NOMO-1 treated with dmso at 0.1 percent for 144 hours (cell line): ENCODE results near the gene NFKBIL1.

Source experiments
- DNase-seq: peaks from one replicate; lab custom pipeline; 2025; ENCODE audit not compliant: unreplicated experiment; lab: John Stamatoyannopoulos, UW

Gene NFKBIL1

DNA sequence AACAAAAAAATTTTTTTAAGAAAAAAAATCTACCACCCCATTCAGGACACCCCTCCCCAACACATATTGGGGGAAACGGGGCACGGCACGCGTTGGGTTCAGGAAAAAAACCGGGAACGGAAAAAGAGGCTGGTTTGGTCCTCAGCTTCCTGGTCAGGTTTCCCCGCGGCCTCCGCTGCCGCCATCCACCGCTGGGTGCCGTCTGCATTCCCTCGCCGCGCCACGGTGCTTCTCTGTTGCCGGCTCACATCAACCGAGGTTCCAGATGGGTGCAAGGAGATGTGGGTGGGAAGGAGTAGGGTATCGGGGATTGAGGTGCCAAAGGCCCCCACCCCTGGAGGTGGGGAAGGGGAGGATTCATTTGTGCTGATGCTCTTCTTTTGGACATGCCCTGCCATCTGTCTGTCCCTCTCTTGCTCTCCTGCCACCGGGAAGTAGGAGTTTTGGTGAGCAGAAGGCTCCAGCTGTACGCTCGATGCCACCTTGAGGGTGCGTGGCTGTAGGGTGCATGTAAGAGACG, 12.8 kb upstream of the NFKBIL1 start:
- no peak for DNase-seq

DNA sequence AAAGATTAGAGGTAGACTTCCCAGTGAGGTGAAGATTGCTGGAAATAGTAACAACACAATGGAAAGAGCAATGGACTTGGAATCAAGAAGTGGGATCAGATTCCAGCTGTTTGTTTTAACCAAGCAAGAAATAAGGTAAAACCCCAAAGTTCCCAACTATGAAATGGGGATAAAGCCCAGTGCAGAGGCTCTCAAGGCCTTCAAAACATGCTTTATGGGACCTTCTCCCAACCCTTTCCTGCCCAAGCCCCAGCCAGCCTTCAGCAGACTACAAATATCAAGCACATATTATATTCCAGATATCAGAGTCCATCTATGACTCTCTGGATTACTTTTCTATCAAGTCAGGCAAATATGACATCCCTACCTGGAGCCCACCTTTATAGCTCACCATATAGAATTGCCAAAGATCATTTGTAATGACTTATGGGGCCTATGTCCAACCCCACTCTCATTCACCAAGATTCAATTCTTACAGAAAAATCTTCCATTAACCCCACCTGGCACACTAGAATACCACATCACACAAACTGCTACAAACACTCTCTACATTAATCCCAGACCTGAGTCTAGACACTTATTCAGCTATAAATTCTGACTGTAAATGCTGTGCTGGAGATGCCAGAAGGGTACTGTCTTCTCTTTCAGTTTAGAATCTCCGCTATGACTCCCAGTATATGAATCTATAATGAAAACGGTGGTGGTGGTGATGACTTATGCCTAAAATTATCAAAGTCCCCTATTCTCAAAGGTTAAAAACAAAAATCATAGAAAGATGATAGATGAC, 11.7 kb upstream of the NFKBIL1 start:
- DNase-seq = no peak

DNA sequence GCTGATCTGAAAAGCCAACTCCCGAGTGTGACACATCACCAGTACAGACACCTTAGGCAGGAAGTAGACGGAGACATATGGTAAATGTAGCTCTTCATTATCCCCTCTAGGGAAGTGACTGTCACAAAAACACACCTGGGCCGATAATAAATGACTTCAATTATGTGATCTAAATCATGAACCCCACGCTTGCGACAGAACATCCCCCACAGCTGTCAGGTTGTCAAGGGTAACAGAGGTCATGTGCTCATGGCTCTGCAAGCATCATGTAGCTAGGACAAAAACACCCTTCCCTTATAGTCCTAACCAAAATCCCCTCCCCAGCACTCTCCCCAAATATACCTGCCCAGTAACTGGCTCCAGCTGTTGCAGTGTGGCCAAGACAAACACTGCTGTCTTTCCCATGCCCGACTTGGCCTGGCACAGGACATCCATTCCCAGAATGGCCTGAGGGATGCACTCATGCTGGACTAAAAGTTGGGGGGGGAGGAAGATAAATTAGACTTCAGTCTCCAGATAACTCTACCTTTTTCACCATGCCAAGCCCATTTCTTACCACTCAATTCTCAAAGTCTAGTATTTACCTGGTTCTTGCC, 8.5 kb upstream of the NFKBIL1 start:
- DNase-seq = no peak

DNA sequence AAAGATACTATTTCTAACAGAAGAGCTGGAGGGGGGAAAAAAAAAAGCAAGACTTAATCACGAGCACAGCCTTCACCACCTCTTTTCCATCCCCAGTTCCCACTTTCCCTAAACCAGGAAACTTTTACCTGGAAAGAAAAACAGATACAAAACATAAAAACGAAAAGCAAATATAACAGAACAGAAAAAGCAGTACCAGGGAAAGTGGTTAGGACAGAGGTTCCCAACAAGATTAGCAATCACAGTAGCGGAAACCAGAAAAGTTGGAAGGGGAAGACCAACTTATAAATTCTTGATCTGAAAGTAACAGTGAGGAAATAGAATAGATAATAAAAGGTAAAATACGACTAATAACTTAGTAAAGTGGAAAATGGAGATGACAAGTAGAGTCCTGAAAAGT, 6.8 kb upstream of the NFKBIL1 start:
- DNase-seq = no peak

DNA sequence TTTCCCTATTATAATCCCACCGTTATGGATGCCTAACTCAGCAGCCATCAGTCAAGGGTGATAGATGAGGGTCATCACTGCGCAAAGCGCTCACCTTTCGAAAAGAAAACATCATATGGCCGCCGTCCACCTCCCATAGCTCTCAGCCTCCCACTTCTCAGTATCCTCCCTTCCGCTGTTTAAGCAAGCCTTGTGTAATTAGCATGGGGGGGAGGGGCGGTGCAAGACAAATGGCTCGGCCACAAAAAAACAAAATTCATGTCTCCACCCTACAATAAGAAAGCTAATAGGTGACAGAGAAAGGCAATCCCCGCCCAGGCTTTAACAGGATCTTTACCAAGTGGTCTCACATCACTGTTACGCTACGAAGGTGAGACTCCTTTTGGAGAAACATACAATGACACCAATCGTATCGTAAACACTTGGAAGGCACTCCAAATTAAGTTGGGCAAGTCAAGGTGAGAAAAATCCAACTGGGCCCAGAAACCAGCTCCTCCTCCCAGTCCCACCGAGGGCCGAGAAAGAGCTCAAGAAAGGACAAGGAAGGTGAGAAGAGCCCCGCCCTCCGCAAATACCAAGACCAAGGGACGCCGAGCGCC, 6.2 kb upstream of the NFKBIL1 start:
- DNase-seq = peak; percentile 69

DNA sequence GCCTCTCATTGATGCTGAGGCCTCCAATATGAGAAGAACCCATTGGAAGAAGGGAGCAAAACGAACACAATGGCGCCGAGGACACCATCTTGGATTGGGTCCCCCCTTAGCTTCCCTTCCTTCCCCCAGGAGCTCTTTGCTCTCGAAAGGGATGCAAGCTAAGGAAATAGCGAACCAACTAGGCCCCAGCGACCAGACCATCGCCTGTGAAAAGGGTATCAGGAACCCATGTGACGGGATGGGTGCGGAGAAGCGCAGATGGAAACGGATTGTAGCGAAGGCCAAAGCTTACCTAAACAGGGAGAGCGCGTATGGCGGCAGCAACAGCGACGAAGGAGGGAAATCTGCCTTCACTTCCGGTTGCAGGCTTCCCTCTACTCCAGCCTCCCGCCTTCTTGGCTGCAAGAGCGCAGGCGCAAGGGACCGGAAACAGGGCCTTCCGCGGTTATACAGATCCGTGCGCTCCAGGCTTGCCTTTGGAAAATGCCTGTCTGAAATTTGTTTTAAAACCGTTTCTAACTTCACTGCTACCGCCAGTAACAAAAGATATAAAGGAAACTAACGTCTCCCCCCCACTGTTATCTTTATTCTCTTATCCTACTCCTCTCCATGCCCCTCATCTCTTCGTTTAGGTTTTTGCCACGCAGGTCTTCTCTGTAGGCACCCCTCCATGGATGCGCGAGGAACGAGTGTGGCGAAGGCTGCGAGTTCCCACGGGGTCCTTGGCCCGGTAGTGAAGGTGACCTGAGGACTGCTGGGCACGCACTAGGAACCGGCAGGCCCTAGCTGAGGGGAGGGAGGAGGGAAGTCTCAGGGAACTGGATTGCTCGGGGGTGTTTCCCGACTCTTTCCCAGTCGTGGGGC, 5.5 kb upstream of the NFKBIL1 start, which contains the start of gene DDX39B:
TSS of gene DDX39B (minus strand) at position 346 of the 864 bp plus-strand sequence. CDS start 1,471 bp downstream, outside the sequence.
- DNase-seq = peak; percentile 92

DNA sequence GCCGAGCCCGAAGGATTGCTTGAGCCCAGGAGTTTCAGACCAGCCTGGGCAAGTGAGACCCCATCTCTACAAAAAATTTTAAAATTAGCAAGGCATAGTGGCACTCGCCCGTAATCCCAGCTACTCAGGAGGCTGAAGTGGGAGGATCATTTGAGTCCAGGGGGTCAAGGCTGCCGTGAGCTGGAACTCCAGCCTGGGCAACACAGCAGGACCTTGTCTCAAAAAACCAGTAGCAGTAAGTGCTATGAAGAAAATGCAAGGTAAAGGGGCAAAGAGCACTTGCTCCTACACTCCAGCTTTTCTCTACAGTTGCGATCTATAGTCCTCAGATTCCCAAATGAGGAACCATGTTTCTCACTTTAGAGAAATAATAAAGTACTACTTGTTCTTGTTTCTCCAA, 3.8 kb upstream of the NFKBIL1 start:
- no peak for DNase-seq

DNA sequence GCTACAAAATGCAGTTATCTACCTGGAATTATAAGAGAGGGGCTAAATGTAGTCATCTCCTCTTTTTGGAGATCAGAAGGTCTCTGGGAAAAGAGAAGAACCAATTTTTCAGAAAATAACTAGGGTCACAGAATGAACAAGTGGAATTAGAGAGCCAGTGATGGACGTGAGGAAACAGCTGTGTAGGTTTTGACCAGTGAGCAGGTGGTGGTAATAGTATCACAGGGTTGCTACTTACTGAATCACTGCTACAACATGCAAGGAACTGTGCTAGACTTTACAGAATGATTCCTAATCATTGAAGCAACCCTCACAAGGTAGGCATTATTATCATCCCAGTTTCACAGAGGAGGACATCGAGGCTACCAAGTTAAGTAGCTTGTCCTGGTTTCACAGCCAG, 2.7 kb upstream of the NFKBIL1 start:
- DNase-seq = no peak

DNA sequence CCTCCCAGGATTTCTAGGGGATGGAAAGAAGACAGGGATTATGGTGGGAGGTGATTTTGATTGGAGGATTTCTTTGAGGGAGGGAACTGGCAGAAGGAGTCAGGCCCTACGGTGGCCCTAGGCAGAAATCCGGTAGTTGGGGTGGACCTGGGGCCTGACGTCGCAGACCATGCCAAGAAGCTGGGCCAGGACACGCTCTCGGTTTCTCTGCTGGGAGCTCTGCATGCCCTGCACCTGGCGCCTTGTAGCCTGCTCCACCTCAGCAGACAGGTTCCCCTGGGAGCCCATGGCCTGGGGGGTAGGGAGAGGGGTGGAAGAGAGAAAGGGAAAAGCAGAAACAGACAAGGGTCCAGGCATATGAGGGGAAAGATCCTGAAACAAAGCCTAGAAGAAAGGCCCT, 2.1 kb upstream of the NFKBIL1 start:
- DNase-seq = no peak

DNA sequence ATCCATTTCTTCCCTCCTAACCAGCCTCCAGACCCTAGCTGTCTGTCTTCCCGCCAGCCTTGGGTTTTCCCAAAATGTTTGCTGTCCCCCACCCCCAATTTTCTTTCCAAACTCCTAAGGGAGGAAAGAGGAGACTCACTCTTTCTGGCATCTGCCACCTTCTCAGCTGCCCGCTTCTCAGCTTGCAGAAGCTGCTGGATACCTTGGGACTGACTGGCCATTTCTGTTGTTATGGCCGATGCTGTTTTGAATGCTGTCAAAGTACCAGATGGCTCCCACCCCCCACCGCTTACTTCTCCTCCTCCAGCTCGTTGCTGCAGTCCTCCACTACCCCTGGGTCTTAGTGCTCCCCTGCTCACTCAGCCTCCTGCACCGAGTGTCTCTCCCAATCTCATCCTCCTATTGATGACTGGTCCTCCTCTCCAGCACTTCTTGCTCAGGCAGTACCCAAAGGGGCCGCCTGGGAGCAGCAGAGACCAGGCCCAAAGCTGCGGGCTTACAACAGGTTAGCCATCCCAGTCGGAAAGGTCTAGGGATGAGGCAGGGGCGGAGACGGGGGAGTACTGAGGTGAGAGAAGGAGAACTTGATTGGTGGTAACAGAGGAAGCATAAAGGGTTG, 960 bp upstream of the NFKBIL1 start, which contains the start of gene ATP6V1G2:
TSS of gene ATP6V1G2 (minus strand) at position 270 of the 619 bp plus-strand sequence. CDS start at position 221, 49 bp downstream.
- DNase-seq = peak; percentile 71

DNA sequence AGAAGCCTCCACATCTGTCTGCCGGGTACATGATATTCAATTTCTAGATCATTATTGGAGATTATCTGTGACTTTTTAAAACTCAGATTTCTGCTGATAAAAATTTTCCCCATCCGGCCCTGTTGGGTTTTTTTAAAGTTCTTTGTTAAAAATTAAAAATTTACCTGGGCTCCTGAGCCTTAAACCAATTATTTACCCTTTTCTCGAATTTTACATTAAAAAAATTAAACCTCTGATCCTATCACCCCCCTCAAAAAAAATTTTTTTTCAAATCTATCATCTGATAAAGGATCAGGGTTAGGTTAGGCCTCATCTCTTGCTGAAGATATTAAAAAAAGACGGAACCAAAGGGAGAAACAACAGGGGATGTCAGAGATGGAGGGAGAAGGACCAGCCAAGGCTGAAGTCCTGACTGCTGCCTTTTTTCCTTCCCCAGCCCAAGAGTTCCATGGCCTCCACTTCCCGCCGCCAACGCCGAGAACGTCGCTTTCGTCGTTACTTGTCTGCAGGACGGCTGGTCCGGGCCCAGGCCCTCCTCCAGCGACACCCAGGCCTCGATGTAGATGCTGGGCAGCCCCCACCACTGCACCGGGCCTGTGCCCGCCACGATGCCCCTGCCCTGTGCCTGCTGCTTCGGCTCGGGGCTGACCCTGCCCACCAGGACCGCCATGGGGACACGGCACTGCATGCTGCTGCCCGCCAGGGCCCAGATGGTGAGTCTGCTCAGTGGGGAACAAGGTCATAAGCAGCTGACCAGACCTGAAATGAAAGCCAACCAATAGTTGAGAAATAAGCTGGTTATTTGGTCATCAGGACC, 527 bp downstream of the NFKBIL1 start:
- no peak for DNase-seq

DNA sequence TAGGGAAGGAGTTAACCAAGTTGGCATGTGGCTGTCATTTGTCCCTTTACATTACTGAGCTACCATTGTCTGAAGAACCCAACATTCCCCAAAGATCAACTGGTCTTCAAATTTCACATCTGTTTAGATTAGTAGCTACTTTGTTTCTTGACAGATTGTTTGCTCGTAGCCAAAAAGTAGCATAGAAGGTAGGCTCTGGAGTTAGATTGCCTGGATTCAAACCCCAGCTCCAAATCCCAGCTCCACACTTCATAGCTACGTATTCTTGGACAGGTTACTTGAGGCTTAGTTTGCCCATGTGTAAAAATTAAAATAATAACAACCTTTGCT, 1.1 kb downstream of the NFKBIL1 start:
- DNase-seq = no peak

DNA sequence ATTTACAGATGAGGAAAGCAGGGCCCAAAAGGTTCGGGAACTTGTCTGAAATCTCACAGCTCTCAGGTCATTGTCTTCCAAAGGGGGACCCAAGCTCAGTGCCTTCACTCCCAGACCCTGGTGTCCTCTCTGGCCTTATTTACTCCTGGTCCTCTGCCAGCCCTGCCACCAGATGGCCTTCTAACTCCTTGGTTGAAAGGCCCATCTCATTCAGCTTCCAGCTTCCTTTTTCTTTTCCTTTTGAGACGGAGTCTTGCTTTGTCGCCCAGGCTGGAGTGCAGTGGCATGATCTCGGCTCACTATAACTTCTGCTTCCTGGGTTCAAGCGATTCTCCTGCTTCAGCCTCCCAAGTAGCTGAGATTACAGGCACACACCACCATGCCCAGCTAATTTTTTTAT, 4.0 kb downstream of the NFKBIL1 start:
- DNase-seq = peak; percentile 81

DNA sequence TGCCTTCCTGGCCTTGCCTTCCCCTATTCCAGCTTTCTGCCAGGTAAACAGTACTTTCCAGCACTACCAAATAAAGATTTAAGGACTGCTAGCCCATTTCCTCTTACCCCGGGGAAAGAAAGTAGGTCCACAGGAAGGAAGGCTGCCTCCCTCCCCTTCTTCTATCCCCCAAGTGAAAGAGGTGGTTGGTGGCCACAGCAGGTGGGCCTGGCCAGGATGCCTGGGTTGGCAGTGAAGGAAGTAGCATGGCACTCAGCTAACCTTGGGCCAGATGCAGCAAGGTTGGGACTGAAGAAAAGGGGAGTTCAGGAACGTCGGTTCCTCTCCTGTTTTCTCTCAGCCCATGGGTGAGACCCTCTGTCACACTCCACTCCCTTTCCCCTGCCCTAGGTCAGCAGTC, 8.9 kb downstream of the NFKBIL1 start:
- DNase-seq = no peak

DNA sequence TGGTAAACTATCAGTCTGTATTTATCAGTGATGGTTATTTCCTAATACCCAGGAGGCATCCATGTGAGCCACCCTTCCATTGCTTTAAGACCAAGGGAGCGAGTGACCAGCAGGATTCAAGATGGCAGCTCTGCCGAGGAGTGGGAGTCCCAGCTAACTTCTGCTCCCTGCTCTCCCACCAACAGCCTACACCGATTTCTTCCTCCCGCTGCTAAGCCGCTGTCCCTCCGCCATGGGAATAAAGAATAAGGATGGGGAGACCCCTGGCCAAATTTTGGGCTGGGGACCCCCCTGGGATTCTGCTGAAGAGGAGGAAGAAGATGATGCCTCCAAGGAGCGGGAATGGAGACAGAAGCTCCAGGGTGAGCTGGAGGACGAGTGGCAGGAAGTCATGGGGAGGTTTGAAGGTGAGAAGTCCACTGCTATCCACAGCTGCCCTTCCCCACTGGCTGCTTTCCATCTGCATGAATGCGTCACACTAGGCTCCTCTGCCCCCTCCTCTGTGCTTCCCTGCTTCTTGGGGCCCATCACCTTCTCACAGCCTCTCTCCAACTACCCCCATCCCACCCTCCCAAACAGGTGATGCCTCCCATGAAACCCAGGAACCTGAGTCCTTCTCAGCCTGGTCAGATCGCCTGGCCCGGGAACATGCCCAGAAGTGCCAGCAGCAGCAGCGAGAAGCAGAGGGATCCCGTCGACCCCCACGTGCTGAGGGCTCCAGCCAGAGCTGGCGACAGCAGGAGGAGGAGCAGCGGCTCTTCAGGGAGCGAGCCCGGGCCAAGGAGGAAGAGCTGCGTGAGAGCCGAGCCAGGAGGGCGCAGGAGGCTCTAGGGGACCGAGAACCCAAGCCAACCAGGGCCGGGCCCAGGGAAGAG, 10.3 kb downstream of the NFKBIL1 start:
- DNase-seq = no peak

DNA sequence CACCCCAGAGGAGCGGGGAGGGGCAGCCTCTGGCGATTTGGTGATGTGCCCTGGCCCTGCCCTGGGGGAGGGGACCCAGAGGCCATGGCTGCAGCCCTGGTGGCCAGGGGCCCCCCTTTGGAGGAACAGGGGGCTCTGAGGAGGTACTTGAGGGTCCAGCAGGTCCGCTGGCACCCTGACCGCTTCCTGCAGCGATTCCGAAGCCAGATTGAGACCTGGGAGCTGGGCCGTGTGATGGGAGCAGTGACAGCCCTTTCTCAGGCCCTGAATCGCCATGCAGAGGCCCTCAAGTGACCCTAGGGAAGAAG, 10.9 kb downstream of the NFKBIL1 start:
- no peak for DNase-seq

DNA sequence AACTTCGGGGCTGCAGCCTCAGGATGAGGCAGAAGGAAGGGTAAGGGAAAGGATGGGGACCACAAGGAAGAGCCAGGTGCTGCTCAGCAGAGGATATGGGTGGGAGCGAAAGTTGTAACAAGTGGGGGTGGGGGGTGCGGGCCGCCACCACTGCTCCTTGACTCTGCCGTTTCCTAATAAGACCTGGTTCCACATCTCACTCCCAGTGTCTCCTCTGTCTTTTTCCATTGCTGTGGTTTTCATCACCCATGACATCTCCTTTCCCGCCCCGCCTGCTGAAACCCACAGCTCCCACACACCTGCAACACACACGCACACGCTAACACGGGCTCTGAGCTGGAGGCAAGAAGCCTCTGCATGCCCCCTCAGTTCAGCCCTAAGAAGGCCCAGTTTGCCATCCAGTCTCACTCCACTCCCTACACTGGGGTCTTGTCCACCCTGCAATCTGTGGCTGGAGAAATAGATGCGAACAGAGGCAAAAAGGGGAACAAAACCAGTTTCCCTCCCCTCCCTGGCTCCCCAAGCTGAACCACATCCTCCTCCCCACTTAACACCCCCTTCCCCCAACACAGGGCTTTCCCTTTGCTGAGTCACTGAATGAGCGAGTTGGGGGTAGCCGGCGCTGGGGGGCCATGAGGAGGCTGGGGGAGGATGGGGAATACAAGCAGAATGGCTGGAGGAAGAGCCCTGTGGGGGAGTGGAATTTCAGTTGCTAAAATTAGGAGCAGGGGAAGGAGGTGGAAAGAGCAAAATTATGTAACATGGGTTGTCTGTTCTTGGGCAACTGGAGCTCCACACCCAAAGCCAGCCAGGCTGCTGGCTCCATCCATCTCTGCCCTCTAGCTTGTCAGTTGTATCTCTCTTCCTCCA, 11.5 kb downstream of the NFKBIL1 start:
- peak; percentile 99 for DNase-seq

DNA sequence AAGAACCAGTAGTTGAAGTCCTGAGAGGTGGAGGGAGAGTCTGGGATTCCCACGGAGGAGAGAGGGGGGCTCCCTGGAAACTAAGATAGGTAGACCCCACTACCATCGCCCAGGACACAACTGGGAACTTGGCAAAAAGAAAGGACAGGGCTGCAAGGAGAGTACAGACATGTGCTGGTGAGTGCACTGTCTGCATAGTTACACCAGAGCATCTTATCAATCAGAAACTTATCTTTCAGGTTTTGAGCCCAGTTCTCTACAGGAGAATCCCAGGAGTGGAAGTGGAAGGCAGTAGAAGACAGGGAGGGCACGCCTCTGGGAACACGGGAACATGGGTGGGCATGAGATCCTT, 12.2 kb downstream of the NFKBIL1 start:
- DNase-seq = no peak
